Natural killer cell (primary cell): ENCODE results near the gene TPGS1. TPM values are rescaled to one million over a fixed set of nuclear protein-coding genes. Genes with fewer than 3 reads are reported as not detected.

ENCODE experiments used
- ATAC-seq, 3 donors: fragments of 150-1000 bp in 2 of 3; fragments of 200-7000 bp in 1 of 3; cut with Tn5 transposase; 1 replicate in 1 of 3; 2 replicates in 2 of 3; pipeline ENCODE4 v1.10.0; 2021; ENCODE audit warnings: mild to moderate bottlenecking in 2 of 3, moderate library complexity in 2 of 3
- DNase-seq, 2 donors: peaks; one replicate each; pipeline versions ENCODE4 v3.0.0 to v3.0.0-alpha.2; 2013 to 2021; ENCODE audit warnings: mixed read lengths in 1 of 2
- H3K27ac ChIP-seq: one replicate; pipeline ENCODE4 v1.5.1; 2013; ENCODE audit warnings: mild to moderate bottlenecking, low read length
- H3K27me3 ChIP-seq: one replicate; pipeline ENCODE4 v1.6.1; 2013; ENCODE audit warnings: low read length; ENCODE audit not compliant: control insufficient read depth, insufficient read depth
- H3K36me3 ChIP-seq: one replicate; pipeline ENCODE4 v1.6.1; 2013; ENCODE audit warnings: low read length; ENCODE audit not compliant: control insufficient read depth, insufficient read depth
- H3K4me1 ChIP-seq: one replicate; pipeline ENCODE4 v1.6.1; 2013; ENCODE audit warnings: low read length; ENCODE audit not compliant: control insufficient read depth, insufficient read depth
- H3K4me3 ChIP-seq: one replicate; pipeline ENCODE4 v1.5.1; 2013; ENCODE audit warnings: low read length
- H3K9me3 ChIP-seq: one replicate; pipeline ENCODE4 v1.6.1; 2013; ENCODE audit warnings: low read length; ENCODE audit not compliant: control insufficient read depth, insufficient read depth
- H3K27ac Mint-ChIP-seq, 2 donors: one replicate each; pipeline ENCODE4 v1.8.0; 2022; ENCODE audit warnings: mild to moderate bottlenecking in 2 of 2, mixed read lengths in 2 of 2, moderate library complexity in 1 of 2
- H3K27me3 Mint-ChIP-seq, 2 donors: one replicate each; pipeline ENCODE4 v1.8.0; 2022; ENCODE audit warnings: low read depth in 2 of 2, mixed read lengths in 2 of 2
- H3K36me3 Mint-ChIP-seq: one replicate; pipeline ENCODE4 v1.8.0; 2022; ENCODE audit warnings: mixed read lengths
- H3K4me1 Mint-ChIP-seq, 2 donors: one replicate each; pipeline ENCODE4 v1.8.0; 2022; ENCODE audit warnings: mixed read lengths in 2 of 2
- H3K4me3 Mint-ChIP-seq: one replicate; pipeline ENCODE4 v1.8.0; 2022; ENCODE audit warnings: mild to moderate bottlenecking, moderate library complexity, mixed read lengths
- H3K9me3 Mint-ChIP-seq, 2 donors: one replicate each; pipeline ENCODE4 v1.8.0; 2022; ENCODE audit warnings: mixed read lengths in 2 of 2
- CTCF ChIP-seq: fragments of 200-600 bp; IDR thresholded peaks from one replicate; pipeline ENCODE4 v1.8.0; 2022; ENCODE audit warnings: antibody characterized with exemption
- WGBS: methylation state at CpG from one replicate; pipeline ENCODE4 v1.1.7; 2013; ENCODE audit warnings: missing lambda C conversion rate; ENCODE audit not compliant: insufficient coverage; 5-methylcytosine and 5-hydroxymethylcytosine counted together
- intact Hi-C: fragments of 100-400 bp; cut with micrococcal nuclease; formaldehyde crosslinking; loops from one replicate; pipeline ENCODE4 v1.14.2; 2022
- total RNA-seq, 4 donors: library from RNA; stranded (reverse); fragments of 120-200 nt in 1 of 4; gene quantifications; one replicate each; pipeline versions ENCODE4 v1.2.3 to v1.2.4, GENCODE V29; 2013 to 2022

TPGS1 gene
- total RNA-seq, 3 donors from 2014 or later (not counting 1 experiment from before 2014, with no cell fraction given), result 18.7 to 20.6 (median 18.9) TPM

- Mint-ChIP-seq H3K36me3 (no peaks in the 10 kb centered on the region), H3K9me3 (no peaks in the 10 kb centered on the region), H3K4me3 (no peak overlapping the region), H3K27ac (no peak overlapping the region), H3K4me1 (no peaks in the 10 kb centered on the region), H3K27me3 (peaks cover 0 to 6% of the 10 kb centered on the region in 2 donors)
- Histone ChIP-seq H3K4me1 (no peaks in the 10 kb centered on the region), H3K9me3 (no peaks in the 10 kb centered on the region), H3K36me3 (no peaks in the 10 kb centered on the region), H3K27me3 (no peaks in the 10 kb centered on the region), H3K4me3 (no peak overlapping the region), H3K27ac (no peak overlapping the region)
- ATAC-seq (no peak), DNase-seq (no peak)
- WGBS, result 81% methylated on average over 22 of the region's 23 CpGs
- TF ChIP-seq CTCF, result no peak
- intact Hi-C loops, result no loop called here
These were observed 35.1 kb upstream of the TPGS1 start for GRCh38 chr19:472005-472858.

DNA sequence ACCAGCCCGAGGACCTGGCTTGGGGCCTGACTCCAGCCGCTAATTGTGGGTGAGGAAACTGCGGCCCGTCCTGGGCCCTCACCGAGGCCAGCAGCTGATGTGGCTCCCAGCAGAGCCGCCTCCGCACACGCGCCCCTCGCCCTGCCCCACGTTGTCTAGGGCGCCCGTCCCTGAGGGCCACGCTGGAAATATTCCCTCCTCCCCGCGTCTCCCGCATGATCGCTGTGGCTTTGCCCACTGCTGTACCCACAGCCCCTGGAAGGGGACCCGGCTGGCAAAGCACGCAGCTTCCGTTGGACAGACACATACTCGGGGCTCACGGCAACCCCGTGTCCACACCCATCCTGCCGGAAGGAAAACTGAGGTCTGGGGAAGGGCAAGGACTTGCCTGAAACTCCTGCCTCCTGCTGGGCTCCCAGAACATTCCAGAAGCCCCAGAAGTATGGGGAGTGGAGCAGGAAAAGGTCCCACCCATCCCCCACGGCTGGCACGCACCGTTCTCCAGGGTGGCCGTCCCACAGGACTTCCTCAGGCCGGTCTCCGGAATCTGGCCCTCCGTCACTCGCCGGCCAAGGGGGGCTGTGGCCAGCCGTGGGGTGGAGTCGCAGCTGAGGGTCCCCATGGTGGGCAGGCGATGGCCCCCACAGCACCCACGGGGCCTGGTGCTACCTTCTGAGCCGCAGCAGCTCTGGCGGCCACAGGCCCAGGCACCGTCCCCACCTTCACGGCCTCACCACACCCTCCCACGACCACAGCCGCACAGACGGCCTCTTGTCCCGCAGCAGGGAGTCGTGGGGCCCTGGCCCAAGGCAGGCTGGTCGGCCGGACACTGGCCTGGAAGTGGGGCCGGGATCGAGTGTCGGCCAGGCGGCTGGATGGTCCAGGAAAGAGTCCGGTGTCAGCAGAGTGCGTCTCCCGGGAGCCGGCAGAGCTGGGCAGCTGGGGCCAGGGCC, 32.9 kb upstream of the TPGS1 start:
- Mint-ChIP-seq H3K27me3 (peaks cover 0 to 6% of the 10 kb centered on the region in 2 donors), H3K9me3 (no peaks in the 10 kb centered on the region), H3K4me3 (no peak overlapping the region), H3K27ac (no peak overlapping the region), H3K4me1 (no peaks in the 10 kb centered on the region), H3K36me3 (no peaks in the 10 kb centered on the region)
- Histone ChIP-seq H3K9me3 (no peaks in the 10 kb centered on the region), H3K27ac (no peak overlapping the region), H3K36me3 (no peaks in the 10 kb centered on the region), H3K4me1 (no peaks in the 10 kb centered on the region), H3K4me3 (no peak overlapping the region), H3K27me3 (no peaks in the 10 kb centered on the region)
- 73% methylated on average over 57 of the region's 57 CpGs for WGBS
- ATAC-seq (no peak), DNase-seq (no peak)
- no peak for TF ChIP-seq CTCF
- intact Hi-C loops, result no loop called here

DNA sequence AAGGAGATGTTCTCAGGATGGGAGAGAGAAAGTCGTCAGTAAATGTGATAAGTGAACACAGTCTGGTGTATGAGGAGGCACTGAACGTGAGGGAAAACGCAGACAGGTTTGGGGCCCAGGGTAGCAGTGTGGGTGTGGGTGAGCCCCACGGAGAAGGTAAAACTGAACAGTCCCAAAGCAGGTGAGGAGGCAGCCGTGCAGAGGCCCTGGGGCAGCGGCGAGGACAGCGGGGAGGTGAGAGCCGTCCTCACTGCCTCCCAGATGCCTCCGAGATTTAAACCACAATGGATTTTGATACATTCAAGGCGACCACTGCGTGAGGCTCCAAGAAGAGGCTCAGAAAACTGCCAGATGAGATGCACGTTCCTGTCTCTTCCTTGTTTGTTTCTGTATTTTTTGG, 31.9 kb upstream of the TPGS1 start:
- Histone ChIP-seq H3K4me3 (no peak overlapping the region), H3K4me1 (peaks cover 6% of the 10 kb centered on the region), H3K9me3 (no peaks in the 10 kb centered on the region), H3K27ac (no peak overlapping the region), H3K27me3 (no peaks in the 10 kb centered on the region), H3K36me3 (no peaks in the 10 kb centered on the region)
- H3K27me3 Mint-ChIP-seq, result peaks cover 0 to 6% of the 10 kb centered on the region in 2 donors
- no peak overlapping the region for H3K27ac Mint-ChIP-seq
- no peak for ATAC-seq
- H3K4me3 Mint-ChIP-seq, result no peak overlapping the region
- no peaks in the 10 kb centered on the region for H3K36me3 Mint-ChIP-seq
- peaks cover 2 to 6% of the 10 kb centered on the region in 2 donors for H3K9me3 Mint-ChIP-seq
- intact Hi-C loops, result no loop called here
- H3K4me1 Mint-ChIP-seq, result peaks cover 5 to 7% of the 10 kb centered on the region in 2 donors
- 77% methylated on average over 13 of the region's 13 CpGs for WGBS
- TF ChIP-seq CTCF, result no peak
- DNase-seq, result no peak
